Activated T-cell treated with anti-CD3 and anti-CD28 coated beads for 48 hours (primary cell): ENCODE results near the gene GAS2L3.
"Not testable (repeated sequence)": the region's sequence is repeated elsewhere in the genome, so short reads cannot be mapped to it uniquely, and the experiment has no call there.

Experiments
- DNase-seq: peaks from one replicate; pipeline ENCODE4 v3.0.0-alpha.2; 2020; ENCODE audit warnings: low read depth

GAS2L3 gene

DNA sequence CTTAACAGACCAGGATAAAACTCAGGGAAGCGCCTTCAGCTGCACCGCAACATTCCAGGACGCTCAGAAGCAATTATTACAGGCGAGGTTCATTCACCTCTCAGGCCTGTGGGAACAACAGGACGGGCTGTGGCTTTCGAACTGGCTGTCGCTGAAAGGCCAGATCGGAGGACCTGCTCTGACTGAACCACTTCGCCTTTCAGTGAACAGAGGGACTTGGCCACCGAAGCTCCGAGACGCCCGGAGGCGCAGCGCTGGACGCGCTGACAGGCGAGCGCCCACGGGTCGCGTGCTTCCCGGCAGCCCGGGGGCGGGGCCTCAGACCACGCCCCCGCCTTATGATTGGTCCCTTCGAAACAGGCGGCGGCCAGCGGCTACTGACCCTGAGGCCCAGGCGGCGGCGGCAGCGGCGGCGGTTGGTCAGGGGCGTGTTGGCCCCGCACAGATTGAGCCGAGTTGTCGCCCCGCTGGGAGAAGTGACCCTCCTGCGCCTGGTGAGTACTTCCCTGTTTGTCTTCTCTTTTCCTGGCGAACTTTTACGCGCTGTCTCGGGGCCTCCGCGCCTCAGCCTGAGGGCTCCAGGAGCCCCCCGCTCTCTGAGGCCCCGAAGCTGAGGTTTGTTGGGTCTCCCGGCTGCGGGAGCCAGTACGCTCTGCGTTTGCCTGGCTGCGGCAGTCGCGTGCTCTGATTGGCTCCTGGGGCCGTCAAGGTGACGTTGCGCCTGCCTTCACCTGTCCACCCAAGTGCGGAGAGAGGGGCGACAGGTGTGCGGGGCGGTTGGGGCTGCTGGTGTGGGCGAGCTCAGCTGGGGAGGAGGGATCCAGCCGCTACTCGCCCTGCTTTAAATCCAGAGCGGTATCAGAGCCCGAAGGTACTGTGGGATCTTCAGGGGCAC is at the start of gene GAS2L3:
Gene GAS2L3, plus strand, starts transcription at position 393 of the 895 bp plus-strand sequence. CDS start 21,221 bp downstream, outside the sequence.
- DNase-seq, result peak; percentile 59

DNA sequence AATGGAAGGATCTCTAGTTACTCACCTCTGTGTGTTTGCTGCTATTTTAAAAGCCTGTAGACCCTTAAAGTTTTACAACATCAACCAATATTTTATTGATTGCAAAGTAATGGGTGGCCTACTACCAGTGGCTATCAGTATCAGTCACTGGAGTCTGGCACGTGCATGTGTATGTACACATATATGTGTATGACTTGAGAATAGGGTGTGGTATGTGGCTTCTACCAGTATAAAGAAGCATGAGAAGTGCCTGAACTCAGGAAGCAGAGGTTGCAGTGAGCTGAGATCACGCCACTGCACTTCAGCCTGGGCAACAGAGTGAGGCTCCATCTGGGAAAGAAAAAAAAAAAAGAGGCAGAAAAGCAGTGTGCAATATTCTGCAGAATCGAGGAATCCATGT is 45.5 kb upstream of the GAS2L3 start:
- DNase-seq, result no peak

DNA sequence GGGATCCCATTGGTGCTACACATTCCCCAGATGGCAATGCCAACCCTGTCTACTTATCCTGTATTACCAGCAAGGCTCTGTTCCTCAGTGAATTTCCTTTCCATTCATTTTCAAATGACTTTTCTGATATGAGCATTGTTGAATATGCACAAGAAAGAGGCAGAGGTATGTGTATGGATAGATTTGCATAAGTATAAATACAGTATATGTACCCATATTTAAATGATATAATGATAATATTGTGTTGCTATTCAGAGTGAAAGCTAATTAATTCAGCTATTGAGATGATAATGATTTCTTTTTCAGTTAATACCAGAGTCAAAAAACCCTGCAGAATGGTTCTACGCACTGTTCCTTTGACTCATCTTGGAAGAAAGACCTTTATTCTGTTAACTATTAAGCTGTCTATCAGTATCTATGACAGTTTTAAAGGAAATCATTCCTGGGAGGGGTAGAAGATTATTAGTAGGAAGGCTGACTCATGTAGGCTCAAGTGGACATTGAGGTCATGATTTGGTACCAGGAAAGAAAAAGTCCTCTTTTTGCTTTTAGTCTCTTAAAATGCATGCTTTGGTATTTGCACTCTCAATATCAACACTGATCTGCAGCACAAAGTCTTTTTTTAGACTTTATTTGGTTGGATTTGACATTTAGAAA is 44.9 kb upstream of the GAS2L3 start:
- no peak for DNase-seq

DNA sequence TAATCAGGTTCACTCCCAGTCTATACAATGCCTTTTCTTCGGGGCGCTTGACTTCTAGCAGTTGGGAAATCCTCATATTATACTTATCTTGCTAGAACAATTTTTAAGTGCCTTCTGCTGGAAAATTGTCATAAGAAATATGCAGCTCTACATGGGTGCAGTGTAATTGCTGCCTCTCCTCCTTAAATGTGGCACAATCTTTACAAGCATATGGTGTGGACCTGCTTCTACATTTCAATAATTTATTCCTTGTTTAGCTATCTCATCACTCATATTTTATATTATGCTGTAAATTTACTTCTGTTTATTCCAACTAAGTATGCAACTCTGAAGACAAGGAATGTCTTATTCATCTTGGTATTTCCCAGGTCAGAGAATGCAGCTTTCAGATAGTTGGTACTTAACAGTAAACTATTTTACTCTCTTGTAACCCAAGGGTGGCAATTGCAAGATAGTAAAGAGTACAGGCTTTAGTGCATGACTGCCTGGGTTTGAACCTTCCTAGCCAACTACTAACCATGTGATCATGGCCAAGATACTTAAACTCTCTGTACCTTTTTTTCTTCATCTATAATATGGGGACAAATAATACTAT is 43.6 kb upstream of the GAS2L3 start:
- no peak for DNase-seq

DNA sequence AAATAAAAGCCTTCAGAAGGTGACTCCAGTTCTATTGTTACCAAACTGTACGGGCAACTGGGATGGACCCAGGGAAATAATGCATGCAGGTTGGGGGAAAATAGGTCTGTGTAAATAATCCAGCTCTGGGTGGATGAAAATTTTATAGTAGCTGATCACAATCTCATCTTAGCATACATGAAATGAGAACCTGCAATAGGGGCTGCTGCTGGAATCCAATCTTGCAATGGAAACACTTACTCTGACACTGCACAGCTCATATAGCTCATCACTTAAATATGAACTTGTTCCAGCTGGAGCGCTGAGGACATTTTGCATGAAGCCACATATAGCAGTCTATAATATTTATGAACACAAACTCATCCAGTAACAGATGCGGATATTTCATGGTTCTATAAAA is 40.1 kb upstream of the GAS2L3 start:
- DNase-seq, result no peak

DNA sequence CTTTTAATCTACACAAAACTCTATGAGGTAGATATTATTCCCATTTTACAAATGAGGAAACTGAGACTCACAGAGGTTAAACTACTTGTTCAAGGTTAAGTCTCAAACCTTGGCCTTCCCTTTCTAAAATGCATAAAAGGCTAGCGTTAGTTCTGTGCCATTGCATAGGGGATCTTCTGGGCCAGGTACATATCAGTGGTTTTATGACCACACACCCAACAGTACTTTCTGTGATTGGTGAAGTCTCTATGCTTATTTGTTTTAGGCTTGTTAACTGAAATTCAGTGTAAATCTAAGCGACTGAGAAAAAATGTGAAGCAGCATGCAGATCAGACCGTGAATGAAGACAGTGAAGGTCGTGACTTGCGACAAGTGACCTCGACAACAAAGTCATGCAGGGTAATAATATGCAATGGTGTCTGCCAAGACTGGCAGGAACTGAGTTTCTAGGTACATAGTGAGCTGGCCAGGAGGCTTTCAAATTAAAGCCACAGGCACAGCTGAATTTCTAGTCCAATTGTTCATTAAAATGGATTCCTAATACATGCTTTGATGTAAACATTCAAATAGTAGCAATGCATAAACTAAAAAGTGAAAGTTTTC is 38.8 kb upstream of the GAS2L3 start:
- no peak for DNase-seq

DNA sequence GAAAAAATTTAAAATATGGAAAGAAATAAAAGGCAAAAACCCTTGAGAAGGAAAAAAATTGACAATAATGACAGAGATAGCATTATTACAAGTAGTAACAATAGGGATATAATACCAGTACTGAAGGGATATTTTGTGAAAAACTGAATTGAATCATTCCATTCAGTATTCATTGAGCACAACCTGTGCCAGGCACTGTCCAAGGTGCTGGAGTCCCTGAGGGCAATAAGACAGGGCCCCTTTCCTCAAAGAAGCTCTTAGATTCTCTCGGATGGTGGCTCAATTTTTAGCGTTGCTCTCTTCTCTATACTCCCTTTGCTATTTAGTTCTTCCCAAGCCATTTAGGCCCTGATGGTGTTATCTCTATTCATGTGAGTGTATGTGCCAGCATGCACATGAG is 34.3 kb upstream of the GAS2L3 start:
- DNase-seq, result no peak

DNA sequence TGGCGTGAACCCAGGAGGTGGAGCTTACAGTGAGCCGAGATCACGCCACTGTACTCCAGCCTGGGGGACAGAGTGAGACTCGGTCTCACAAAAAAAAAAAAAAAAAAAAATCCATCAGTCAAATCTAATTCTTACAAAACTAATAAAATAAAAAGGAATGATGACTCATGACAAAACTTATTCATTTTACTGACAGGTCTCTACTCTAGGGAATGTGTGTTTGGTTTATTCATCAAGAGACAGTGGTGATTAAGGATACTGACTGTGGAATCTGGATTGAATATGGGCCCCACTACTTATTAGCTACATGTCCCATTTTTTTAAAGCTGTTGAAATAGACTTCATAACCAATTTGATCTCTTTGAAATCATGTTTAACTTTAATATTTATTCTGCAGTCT is 29.3 kb upstream of the GAS2L3 start:
- DNase-seq, result no peak

DNA sequence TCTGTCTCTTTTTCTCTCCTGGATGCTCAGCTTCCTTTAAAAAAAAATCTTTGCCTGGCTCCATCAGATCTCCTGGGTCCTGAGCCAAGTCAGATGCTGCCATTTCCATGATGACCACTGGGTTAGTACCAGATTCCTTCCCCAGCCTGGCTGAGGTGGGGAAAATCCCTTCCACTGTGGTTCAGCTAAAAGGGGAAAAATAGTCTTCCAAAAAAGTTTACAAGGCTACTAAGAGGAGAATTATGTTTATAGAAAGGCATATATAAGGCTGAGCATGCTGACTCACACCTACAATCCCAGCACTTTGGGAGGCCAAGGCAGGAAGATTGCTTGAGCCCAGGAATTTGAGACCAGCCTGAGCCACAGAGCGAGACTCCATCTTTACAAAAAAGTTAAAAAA is 28.4 kb upstream of the GAS2L3 start:
- DNase-seq, result no peak

DNA sequence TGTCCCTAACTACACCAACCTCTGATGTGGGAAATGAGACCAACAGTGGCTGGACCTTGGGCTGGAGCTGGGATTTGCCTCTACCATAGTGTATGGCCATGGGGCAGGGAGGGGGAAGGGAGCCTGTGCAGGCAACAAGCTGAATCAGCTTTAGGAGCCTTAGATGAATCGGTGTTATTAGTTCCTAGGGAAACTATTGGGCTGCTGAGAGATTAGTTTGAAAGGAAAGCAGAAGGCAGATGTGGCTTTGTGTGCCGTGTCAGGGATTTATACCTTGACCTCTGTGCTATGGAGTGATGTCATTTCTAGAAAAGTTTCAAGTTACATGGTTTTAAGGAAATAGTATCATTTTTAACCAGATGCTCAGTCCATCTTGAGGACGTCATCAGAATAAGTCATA is 19.5 kb upstream of the GAS2L3 start:
- DNase-seq, result no peak

GRCh38 chr12:100554608-100555077 is 18.8 kb upstream of the GAS2L3 start:
- DNase-seq, result no peak

DNA sequence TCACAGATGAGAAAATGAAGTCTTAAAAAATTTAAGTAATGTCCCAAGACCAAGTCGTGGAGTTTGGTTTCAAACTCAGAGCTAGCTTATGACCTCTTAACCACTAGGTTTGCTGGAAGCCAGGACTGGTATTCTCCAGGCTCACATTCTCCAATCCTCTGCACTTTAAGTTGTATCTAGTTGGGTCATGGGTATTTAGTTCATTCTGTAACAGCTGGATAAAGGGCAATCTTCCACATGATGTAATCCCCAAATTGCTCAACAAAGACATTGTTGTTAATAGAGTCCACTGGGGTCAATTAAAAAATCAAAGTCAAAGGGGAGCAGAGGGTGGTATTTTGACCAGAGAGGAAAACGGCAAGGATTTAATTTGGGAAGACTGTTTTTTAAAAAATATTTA is 17.8 kb upstream of the GAS2L3 start:
- DNase-seq, result no peak

GRCh38 chr12:100557357-100557756 is 16.1 kb upstream of the GAS2L3 start:
- no peak for DNase-seq

GRCh38 chr12:100559261-100559660 is 14.2 kb upstream of the GAS2L3 start:
- not testable (repeated sequence) for DNase-seq

DNA sequence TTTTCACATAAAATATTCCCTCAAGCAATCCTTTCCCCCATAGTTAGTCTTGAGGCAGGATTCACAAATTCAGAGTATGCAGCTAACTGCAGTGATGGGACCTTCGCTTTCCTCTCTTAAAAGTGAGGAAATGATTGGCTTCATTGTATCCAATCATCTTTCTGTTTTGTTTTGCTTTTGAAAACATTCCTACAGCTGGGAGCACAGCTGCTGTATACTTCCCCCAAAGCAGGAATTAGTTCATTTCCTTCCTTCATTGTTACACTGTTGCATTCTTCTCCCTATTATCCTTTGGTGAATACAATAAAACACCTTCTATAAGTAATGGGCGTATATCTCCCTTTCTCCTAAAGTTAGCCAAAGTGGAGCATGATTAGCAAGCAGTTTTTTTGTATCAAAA is 9.4 kb upstream of the GAS2L3 start:
- no peak for DNase-seq

GRCh38 chr12:100564905-100565467 is 8.5 kb upstream of the GAS2L3 start:
- no peak for DNase-seq

GRCh38 chr12:100565987-100566545 is 7.4 kb upstream of the GAS2L3 start:
- DNase-seq, result no peak

GRCh38 chr12:100566887-100567637 is 6.4 kb upstream of the GAS2L3 start:
- DNase-seq, result no peak

GRCh38 chr12:100567945-100568344 is 5.5 kb upstream of the GAS2L3 start:
- DNase-seq, result no peak

DNA sequence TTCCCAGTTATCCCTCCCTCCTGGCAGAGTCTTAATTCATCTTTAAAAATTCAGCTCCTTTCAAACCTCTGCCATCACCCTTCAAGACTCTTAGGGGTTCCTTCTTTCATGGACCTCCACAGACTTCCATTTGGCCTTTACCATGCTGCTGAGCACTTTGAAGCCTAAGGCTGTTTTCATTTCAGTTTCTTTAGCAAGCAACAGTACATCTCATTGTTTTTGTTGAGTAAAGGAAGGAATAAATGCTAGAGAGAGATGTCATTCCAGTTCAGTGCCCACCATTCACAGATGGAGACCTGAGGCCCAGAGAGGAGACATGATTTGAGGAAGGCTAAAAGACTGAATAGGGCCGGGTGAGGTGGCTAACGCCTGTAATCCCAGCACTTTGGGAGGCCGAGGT is 1.3 kb upstream of the GAS2L3 start:
- DNase-seq, result no peak
